Occipital lobe (tissue), 2 donors: ENCODE measurements around the gene CATSPER2. TPM values are rescaled to one million over a fixed set of nuclear protein-coding genes. Genes with fewer than 3 reads are reported as not detected.
"Not testable (repeated sequence)": the region's sequence is repeated elsewhere in the genome, so short reads cannot be mapped to it uniquely, and the experiment has no call there.

Experiments
- DNase-seq: peaks from one replicate; lab custom pipeline; 2025; lab: John Stamatoyannopoulos, UW
- total RNA-seq: library from RNA; depleted of rRNA; stranded (reverse); fragments of >200 nt; gene quantifications from one replicate; pipeline ENCODE4 v1.2.3, GENCODE V29; 2014

Gene CATSPER2
- 4.2 TPM for total RNA-seq

- DNase-seq: no peak
Measured at GRCh38 chr15:43648649-43649429, at the start of gene CATSPER2. Gene CATSPER2, minus strand, starts transcription at chr15:43648844. Its CDS starts 783 bp downstream, at chr15:43648061.

- not testable (repeated sequence) for DNase-seq
Measured at GRCh38 chr15:43693148-43694022, 44.7 kb upstream of the CATSPER2 start, which contains the start of gene CKMT1A. Gene CKMT1A, plus strand, starts transcription at chr15:43693859. Its CDS starts 192 bp downstream, at chr15:43694051.

DNA sequence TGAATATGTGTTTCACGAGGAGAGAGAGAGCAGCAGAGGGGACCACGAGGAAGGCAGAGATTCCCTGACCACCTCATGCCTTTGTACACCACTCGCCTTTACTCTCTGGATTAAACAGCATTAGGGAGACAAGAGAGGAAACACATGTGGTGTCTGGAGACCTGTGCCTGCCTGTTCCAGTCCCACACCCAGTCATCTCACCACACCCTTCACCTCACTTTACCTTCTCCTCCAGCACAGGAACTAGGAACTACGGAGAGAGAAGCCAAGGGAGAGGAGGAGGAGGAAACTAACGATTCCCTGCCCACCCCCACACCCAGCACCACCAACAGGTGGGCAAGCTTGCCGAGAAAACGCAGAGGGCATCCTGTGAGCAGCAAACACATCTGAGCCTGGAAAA lies 44.0 kb upstream of the CATSPER2 start:
- not testable (repeated sequence) for DNase-seq

GRCh38 chr15:43689604-43690301 lies 41.1 kb upstream of the CATSPER2 start:
- not testable (repeated sequence) for DNase-seq

DNA sequence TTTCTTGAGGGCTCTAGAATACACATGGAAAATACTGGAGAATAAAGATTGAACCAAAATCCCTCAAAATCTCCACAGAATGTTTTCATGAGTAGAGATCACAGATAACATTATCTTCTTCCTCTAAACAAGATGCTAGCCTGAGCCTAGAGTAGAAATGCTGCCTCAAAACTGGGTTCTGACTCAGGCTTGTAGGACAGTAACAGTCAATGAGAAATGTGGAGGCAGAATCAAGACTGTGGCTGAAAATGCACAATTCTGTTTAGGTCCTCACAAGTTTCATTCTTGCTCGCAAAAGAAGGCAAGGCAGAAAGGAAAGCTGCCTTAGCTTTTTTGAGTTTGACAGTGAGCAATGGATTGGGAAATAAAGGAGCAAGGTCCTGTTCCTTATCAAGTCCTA lies 25.5 kb upstream of the CATSPER2 start:
- DNase-seq: not testable (repeated sequence)

- not testable (repeated sequence) for DNase-seq
Measured at GRCh38 chr15:43666177-43666576, 17.5 kb upstream of the CATSPER2 start.

GRCh38 chr15:43663333-43663732 lies 14.7 kb upstream of the CATSPER2 start:
- not testable (repeated sequence) for DNase-seq

DNA sequence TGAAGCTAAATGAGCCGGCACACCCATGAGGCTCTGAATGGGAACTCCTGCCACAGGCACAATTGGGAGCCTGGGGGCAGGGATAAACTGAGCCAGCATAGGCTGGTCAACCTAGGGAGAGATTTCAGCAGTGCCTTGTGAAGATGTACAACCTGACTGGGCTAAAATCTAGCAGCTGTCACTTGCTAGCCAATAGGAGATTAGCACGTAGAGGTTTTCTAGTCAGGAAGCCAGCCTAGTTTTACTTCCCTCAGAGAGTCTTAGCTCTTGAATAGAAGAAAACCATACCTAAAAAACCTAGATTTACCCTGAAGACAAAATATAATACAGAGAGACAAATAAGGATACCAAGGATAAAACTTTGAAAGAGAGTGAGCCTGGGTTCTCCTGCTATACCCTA lies 13.6 kb upstream of the CATSPER2 start:
- not testable (repeated sequence) for DNase-seq

- not testable (repeated sequence) for DNase-seq
Measured at GRCh38 chr15:43659727-43660126, 11.1 kb upstream of the CATSPER2 start.

DNA sequence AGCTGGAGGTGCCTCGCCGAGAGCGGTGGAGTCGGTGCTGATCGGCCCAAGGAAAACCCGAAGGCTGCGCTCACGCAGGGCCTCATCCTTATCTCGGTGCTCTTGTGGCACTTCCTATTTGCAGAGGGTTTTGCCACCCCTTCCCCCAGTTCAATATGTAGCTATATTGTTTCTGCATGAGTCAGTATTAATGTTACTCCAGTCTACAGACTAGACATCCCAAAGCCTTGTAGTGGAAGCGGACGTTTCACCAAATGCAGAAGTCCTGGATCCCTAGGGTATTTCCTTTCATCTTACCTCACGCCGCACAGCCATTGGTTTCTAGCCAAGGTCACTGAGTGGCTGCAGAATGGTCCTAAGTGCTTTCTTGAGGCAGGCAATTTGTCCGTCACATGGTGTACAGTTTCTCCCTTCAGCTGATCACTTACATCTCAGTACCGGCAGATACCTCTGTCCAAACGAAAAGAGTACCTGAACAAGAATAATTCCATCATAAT lies 834 bp upstream of the CATSPER2 start:
- DNase-seq: not testable (repeated sequence)

DNA sequence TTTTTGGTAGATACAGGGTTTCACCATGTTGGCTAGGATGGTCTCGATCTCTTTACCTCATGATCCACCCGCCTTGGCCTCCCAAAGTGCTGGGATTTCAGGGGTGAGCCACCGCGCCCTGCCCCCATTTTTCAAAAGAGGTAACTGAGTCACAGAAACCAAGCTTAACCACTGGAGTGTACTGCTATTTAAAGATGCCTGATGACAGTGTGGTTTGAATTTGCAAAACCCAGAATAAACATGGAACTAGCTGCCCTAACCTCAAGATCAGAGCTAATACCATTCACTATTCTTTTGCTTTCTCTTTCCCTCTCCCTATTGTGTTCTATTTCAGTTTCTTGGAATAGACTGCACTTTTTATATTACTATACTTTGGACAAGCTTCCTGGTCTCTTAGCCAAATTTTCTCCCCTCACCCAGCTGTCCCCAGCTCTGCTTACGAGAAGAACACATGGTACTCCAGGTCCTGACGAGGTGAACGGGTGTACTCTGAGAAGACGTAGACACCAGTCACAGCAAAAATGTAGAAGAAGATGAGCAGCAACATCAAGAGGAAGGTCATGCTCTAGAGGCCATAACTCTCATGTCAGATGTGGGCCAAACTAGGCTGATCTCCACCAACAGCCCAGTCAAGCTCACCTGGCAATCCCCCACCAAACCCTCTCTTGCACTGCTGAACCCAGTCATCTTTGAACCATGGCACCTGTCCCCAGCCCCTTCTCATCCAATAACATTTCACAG lies 10.0 kb downstream of the CATSPER2 start:
- DNase-seq: not testable (repeated sequence)

DNA sequence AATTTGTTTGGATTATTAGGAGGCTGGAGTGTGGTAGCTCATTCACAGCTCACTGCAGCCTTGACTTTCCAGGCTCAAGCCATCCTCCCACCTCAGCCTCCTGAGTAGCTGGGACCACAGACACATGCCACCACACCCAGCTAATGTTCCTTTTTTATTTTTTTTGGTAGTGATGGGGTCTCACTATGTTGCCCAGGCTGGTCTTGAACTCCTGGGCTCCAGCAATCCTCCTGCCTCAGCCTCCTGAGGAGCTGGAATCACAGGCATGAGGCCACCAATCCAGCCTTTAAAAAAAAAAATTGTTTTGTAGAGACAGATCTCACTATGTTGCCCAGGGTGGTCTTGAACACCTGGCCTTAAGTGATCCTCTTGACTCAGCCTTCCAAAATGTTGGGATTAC lies 21.7 kb downstream of the CATSPER2 start:
- DNase-seq: not testable (repeated sequence)

- DNase-seq: no peak
Measured at GRCh38 chr15:43625106-43625505, 23.5 kb downstream of the CATSPER2 start.

DNA sequence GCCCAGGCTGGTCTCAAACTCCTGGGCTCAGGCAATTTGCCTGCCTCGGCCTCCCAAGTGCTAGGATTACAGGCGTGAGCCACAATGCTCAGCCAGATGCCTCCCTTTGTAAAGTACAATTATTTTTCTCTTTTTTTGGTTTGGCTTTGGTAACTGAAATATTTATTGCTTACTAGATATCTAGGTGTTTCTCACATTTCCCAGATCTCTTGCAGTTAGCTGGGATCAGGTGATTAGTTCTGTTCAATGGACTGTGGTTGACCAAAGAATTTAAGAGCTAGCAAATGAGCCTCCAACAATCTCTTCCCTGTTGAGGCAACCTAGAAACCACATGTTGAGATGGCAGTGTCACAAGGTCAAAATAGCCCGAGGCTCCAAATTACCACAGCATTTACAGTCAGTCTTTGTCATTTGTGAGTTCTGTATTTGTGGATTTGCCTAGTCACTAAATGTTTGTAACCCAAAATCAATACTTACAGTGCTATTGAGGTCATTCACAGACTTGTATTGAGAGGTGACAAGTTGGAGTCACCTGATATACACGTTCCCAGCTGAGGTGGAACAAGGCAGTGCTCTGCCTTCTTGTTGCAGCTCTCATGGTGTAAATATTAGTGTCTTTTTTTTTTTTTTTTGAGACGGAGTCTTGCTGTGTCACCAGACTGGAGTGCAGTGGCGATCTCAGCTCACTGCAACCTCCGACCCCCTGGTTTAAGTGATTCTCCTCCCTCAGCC lies 26.4 kb downstream of the CATSPER2 start:
- not testable (repeated sequence) for DNase-seq

DNA sequence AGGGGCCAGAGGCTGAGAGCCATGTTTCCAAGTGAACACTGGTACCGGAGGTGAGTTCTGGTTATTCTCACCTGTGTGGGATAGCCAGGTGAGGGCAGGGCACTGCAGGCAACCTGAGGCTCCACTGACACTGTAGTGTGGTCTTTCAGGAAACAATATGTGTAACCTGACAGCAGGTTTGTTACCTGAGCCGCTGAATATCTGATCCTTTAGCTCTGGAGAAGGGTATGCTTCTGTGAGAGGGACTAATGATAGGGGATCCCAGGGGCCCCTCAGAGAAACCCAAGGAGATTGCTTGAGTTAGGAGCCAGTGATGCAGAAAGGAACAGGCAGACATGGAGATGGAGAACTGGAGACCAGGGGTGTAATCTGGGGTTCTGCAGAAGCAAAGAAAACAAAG lies 29.9 kb downstream of the CATSPER2 start, which contains the start of gene STRC:
Gene STRC, minus strand, starts transcription at position 101 of the 400 bp plus-strand sequence. Its CDS starts 78 bp downstream, at position 23.
- not testable (repeated sequence) for DNase-seq

DNA sequence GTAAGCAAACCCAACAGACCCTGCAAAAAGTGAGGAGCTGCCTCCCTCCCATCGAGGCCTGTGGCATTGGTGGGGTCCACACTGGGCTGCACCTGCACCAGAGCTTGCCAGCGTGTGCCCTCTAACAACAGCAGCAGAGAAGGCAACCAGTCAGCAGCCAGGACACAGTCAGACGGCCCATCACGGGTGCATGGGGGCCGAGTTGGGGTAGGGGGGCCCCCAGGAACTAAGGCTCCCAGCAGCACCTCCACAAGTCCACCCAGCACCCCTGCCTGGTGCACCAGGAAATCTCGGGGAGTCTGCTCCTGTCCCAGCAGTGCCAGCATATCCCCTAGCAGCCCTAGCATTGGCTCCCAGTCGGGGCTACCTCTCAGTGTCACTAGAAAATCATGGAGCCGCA lies 30.9 kb downstream of the CATSPER2 start:
- not testable (repeated sequence) for DNase-seq

DNA sequence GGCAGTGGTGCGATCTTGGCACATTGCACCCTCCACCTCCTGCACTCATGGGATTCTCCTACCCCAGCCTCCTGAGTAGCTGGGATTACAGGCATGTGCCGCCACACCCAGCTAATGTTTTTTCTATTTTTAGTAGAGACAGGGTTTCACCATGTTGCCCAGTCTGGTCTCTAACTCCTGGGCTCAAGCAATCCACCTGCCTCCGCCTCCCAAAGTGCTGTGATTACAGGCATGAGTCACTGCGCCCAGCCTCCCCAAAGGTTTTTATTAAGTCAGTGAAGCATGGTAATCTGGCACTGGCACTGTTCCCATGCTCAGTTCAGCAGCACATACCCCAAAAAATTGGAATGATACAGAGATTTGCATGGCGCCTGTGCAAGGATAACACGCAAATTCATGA lies 46.4 kb downstream of the CATSPER2 start:
- peak; percentile 6 for DNase-seq

GRCh38 chr15:43600200-43600599 lies 48.4 kb downstream of the CATSPER2 start:
- DNase-seq: not testable (repeated sequence)

- DNase-seq: not testable (repeated sequence)
Measured at GRCh38 chr15:43599131-43599530, 49.5 kb downstream of the CATSPER2 start.
